Thyroid gland (tissue), 4 donors: ENCODE data around the gene UCP2.

Source experiments
- POLR2A ChIP-seq, 2 donors: fragments of 450-650 bp; IDR thresholded peaks; one replicate each; pipeline ENCODE4 v1.6.1; 2017; ENCODE audit warnings: antibody characterized with exemption in 2 of 2, mild to moderate bottlenecking in 2 of 2, moderate library complexity in 1 of 2
- TF ChIP-seq, protein P1 (sequence below), 6 experiments: fragments of 200-600 bp in 3 of 6; fragments of 450-650 bp in 3 of 6; sonication (generic) in 3 of 6; IDR thresholded peaks; one replicate each; pipeline ENCODE4 v1.5.1; 2016 to 2019; ENCODE audit warnings: antibody characterized with exemption in 6 of 6, mild to moderate bottlenecking in 2 of 6, inconsistent platforms in 1 of 6, moderate library complexity in 1 of 6

DNA sequence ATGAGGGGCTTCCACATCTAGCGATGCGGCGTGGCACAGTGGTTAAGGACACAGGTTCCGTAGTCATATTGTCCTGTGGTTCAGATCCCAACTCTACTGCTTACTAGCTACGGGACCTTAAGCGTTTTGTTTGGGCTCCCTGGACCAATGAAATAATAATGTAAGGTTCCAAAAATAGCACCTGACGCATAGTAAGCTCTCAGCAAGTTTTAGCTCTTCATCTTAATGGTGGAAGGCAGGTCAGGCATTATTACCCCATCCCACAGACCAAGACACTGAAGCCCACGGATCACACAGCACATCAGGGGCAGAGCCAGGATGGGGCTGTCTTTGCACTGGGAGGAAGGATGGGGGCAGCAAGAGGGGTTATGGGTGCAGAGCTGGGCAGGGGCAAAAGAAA is 18.8 kb downstream of the UCP2 start:
- TF ChIP-seq, protein P1, sequence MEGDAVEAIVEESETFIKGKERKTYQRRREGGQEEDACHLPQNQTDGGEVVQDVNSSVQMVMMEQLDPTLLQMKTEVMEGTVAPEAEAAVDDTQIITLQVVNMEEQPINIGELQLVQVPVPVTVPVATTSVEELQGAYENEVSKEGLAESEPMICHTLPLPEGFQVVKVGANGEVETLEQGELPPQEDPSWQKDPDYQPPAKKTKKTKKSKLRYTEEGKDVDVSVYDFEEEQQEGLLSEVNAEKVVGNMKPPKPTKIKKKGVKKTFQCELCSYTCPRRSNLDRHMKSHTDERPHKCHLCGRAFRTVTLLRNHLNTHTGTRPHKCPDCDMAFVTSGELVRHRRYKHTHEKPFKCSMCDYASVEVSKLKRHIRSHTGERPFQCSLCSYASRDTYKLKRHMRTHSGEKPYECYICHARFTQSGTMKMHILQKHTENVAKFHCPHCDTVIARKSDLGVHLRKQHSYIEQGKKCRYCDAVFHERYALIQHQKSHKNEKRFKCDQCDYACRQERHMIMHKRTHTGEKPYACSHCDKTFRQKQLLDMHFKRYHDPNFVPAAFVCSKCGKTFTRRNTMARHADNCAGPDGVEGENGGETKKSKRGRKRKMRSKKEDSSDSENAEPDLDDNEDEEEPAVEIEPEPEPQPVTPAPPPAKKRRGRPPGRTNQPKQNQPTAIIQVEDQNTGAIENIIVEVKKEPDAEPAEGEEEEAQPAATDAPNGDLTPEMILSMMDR (IDR thresholded peaks at IDR 0.05), result no peak
- no peak for TF ChIP-seq POLR2A (IDR thresholded peaks at IDR 0.05)
